Ovary (tissue), 10 donors: Measurements from ENCODE around the gene NPIPA8. TPM values are rescaled to one million over a fixed set of nuclear protein-coding genes. Genes with fewer than 3 reads are reported as not detected.
"Not testable (repeated sequence)": the region's sequence is repeated elsewhere in the genome, so short reads cannot be mapped to it uniquely, and the experiment has no call there.

Experiments used
- DNase-seq, 5 donors: peaks; one replicate each; pipeline ENCODE4 v3.0.0-alpha.2; 2019 to 2020
- H3K27ac ChIP-seq, 2 donors: fragments of 200-600 bp; one replicate each; pipeline versions ENCODE4 v1.5.1 to v1.8.0; 2019 to 2022
- H3K27me3 ChIP-seq: fragments of 200-600 bp; one replicate; pipeline ENCODE4 v1.8.0; 2022
- H3K36me3 ChIP-seq: fragments of 200-600 bp; sonication (generic); one replicate; pipeline ENCODE4 v1.5.1; 2019
- H3K4me1 ChIP-seq: one replicate; pipeline ENCODE4 v1.8.1; 2013; ENCODE audit warnings: mild to moderate bottlenecking, moderate library complexity; ENCODE audit not compliant: insufficient read depth
- H3K4me3 ChIP-seq: fragments of 200-600 bp; sonication (generic); one replicate; pipeline ENCODE4 v1.5.1; 2017
- H3K9me3 ChIP-seq, 2 donors: fragments of 200-600 bp in 1 of 2; sonication (generic) in 1 of 2; one replicate each; pipeline versions ENCODE4 v1.5.1 to v1.8.1; 2013 to 2019; ENCODE audit warnings: mild to moderate bottlenecking in 1 of 2, moderate library complexity in 1 of 2
- WGBS, 3 donors: extraction: QIAGEN DNeasy Blood & Tissue Kit in 1 of 3; methylation state at CpG; one replicate each; pipeline versions ENCODE4 v1.1.5 to v1.1.7; 2013 to 2017; 5-methylcytosine and 5-hydroxymethylcytosine counted together
- intact Hi-C, 4 donors: fragments of 100-400 bp; cut with DNase I; formaldehyde crosslinking; loops; one replicate each; pipeline versions ENCODE4 v1.11.0 to v1.15.1; 2022 to 2023
- long read RNA-seq, 3 donors: library from polyadenylated mRNA in 2 of 3; unstranded in 2 of 3; transcript quantifications; one replicate each; pipeline ENCODE4 v2.0.0 and lab custom pipeline, GENCODE V29; 2021 to 2026
- polyA plus RNA-seq, 2 donors: library from polyadenylated mRNA; stranded (reverse); fragments of 200-250 nt in 1 of 2; fragments of 350-450 nt in 1 of 2; fragmentation: Illumina TruSeq in 1 of 2; extraction: RNeasy Lipid Tissue Mini Kit (QIAGEN cat#74804) in 1 of 2; gene quantifications; one replicate each; pipeline ENCODE4 v1.2.3, GENCODE V29; 2013 to 2014
- total RNA-seq, 7 donors: library from RNA; depleted of rRNA in 2 of 7; stranded (reverse); fragments of >200 nt in 2 of 7; fragmentation: NEBNext Ultra II Directional in 3 of 7; extraction: Animal tissue kit (Norgen Biotek cat#: 25700) in 3 of 7; gene quantifications; one replicate each; pipeline versions ENCODE4 v1.1.0 to v1.2.4, GENCODE V29; 2016 to 2023
- donor health status: DM: no; HTN: no; CAD: no; lungs with moderate emphysema.
- donor health status: DM: no; HTN: no; CAD: no.
- donor health status: Bipolar disorder and iron deficiency.
- donor health status: DM: yes; HTN: yes; CAD: no.
- donor health status: DM: no; HTN: no; CAD: no.
- donor health status: DM: yes; HTN: yes; CAD: no.

The NPIPA8 gene
- total RNA-seq (10 to 100 TPM in 1 of 7 donors, 1 to 10 TPM in 3, under 1 TPM in 2, not detected in 1; 0.25 to 41.5 (median 1.5) TPM), polyA plus RNA-seq (10 to 100 TPM in 1 of 2 donors, 1 to 10 TPM in 1; 2.5 to 13.8 TPM)
- long read RNA-seq, donor 1, partial matches to known transcripts, result 0 of 3 reads
- long read RNA-seq, donor 1, other reads (novel, unspliced or antisense), result 3 of 3 reads
- long read RNA-seq, donor 2, result 0 reads
- long read RNA-seq, donor 3, result 0 reads

DNA sequence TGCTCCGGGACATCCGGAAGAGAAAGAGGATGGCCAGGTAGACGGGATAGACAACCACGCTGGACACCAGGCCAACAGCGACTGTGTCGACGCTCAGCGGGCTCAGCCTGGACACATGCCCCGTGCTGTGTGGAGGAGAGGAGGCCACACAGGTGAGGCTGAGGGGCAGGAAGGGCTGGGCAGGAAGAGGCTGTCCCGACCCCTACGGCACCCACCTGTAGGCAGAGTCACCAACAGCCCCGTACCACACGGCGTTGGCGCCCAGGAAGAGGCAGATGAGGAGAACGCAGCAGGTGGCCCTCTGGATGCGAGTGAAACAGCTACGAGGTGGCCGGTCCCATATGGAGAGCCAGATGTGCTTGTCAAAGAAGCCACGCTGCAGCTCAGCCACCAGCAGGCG, at the start of gene NPIPA8:
TSS of gene NPIPA8 (minus strand) at position 101 of the 400 bp plus-strand sequence. CDS start 4,074 bp downstream, outside the sequence.
- H3K9me3 ChIP-seq, H3K36me3 ChIP-seq, DNase-seq, intact Hi-C loops, H3K4me3 ChIP-seq, H3K27me3 ChIP-seq, H3K4me1 ChIP-seq, H3K27ac ChIP-seq: not testable (repeated sequence)
- WGBS, 3 donors, result no CpG with 5 or more reads among the region's 21 CpGs

- peak in 1 of 5 donors; percentile 19 for DNase-seq
- 96% methylated on average over 14 of the region's 33 CpGs; no CpG with 5 or more reads in 2 of the 3 donors for WGBS, 3 donors
- H3K4me3 ChIP-seq, intact Hi-C loops, H3K27me3 ChIP-seq, H3K4me1 ChIP-seq, H3K9me3 ChIP-seq, H3K36me3 ChIP-seq, H3K27ac ChIP-seq: not testable (repeated sequence)
These were observed 48.7 kb upstream of the NPIPA8 start for GRCh38 chr16:18385285-18385684.

- peak in 1 of 5 donors; percentile 21 for DNase-seq
- intact Hi-C loops, result not testable (repeated sequence)
These were observed 48.3 kb upstream of the NPIPA8 start for GRCh38 chr16:18384869-18385268.

GRCh38 chr16:18384098-18384636, 47.6 kb upstream of the NPIPA8 start:
- H3K27ac ChIP-seq, H3K4me3 ChIP-seq, H3K27me3 ChIP-seq, H3K4me1 ChIP-seq, intact Hi-C loops, DNase-seq, H3K9me3 ChIP-seq, H3K36me3 ChIP-seq: not testable (repeated sequence)
- WGBS, 3 donors, result 84% methylated on average over 14 of the region's 25 CpGs; no CpG with 5 or more reads in 2 of the 3 donors

More at GRCh38 chr16:18384869-18385268, 48.3 kb upstream of the NPIPA8 start:
- not testable (repeated sequence) for H3K9me3 ChIP-seq, H3K4me3 ChIP-seq, H3K27ac ChIP-seq, H3K36me3 ChIP-seq, H3K27me3 ChIP-seq, H3K4me1 ChIP-seq
- WGBS, 3 donors, result 93% methylated on average over 6 of the region's 31 CpGs; no CpG with 5 or more reads in 2 of the 3 donors

GRCh38 chr16:18382696-18383095, 46.2 kb upstream of the NPIPA8 start:
- H3K9me3 ChIP-seq, H3K27ac ChIP-seq, H3K27me3 ChIP-seq, intact Hi-C loops, H3K4me1 ChIP-seq, H3K36me3 ChIP-seq, H3K4me3 ChIP-seq: not testable (repeated sequence)
- WGBS, 3 donors, result 90% methylated on average over 16 of the region's 28 CpGs; no CpG with 5 or more reads in 2 of the 3 donors
- peak in 1 of 5 donors; percentile 31 for DNase-seq

DNA sequence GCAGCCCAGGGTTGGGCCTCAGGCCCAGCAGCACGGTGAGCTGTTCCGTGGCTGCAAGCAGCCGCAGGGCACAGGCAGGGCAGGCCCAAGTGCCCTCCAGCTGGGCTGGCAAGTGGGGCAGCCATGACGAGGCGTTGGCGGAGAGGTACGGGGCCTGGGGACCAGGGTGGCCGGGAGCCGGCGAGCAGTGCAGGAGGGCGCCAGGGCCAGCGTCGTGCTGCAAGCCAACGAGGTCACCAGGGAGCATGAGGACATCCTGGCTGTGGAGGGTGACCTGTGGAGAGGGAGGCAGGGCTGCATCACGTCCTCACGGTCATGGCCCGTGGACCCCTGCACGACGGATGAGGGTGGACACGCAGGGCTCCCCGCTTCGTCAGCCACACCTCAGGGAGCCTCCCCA, 11.2 kb upstream of the NPIPA8 start:
- DNase-seq, result peak in 2 of 5 donors; percentile 6 to 18
- H3K9me3 ChIP-seq, intact Hi-C loops, H3K27me3 ChIP-seq, H3K4me3 ChIP-seq, H3K36me3 ChIP-seq, H3K27ac ChIP-seq, H3K4me1 ChIP-seq: not testable (repeated sequence)
- 84% methylated on average over 7 of the region's 22 CpGs; no CpG with 5 or more reads in 2 of the 3 donors for WGBS, 3 donors

GRCh38 chr16:18346993-18347392, 10.5 kb upstream of the NPIPA8 start:
- H3K27me3 ChIP-seq, intact Hi-C loops, H3K9me3 ChIP-seq, H3K36me3 ChIP-seq, H3K27ac ChIP-seq, H3K4me3 ChIP-seq, H3K4me1 ChIP-seq: not testable (repeated sequence)
- peak in 3 of 5 donors; percentile 2 to 11 (median 6) for DNase-seq
- WGBS, 3 donors, result 93% methylated on average over 4 of the region's 22 CpGs; no CpG with 5 or more reads in 2 of the 3 donors

DNA sequence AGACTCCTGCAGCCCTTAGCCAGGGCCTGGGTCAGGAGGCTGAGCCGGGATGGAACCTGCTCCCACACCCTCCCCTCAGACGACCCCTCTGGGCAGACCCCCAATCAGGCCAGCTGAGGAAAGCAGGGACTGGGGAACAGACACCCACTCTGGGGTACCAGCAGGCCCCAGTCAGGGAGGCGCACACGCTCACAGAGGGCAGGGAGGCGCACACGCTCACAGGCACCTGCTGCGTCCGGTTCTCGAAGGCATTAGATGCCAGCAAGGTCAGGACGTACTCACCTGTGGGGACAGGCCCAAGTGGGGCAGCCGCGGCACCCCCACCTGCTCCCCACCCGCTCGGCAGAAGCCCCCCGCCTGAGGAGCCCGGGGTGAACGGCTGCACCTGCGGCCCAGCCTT, 8.1 kb upstream of the NPIPA8 start:
- intact Hi-C loops, H3K27ac ChIP-seq: not testable (repeated sequence)

GRCh38 chr16:18341986-18342385, 5.5 kb upstream of the NPIPA8 start:
- H3K4me1 ChIP-seq, intact Hi-C loops, H3K9me3 ChIP-seq, H3K36me3 ChIP-seq, H3K27me3 ChIP-seq, H3K4me3 ChIP-seq, H3K27ac ChIP-seq, DNase-seq: not testable (repeated sequence)
- no CpG with 5 or more reads among the region's 1 CpG for WGBS, 3 donors

More for the DNA sequence above, 8.1 kb upstream of the NPIPA8 start:
- not testable (repeated sequence) for H3K9me3 ChIP-seq, H3K27me3 ChIP-seq, H3K36me3 ChIP-seq, DNase-seq, H3K4me1 ChIP-seq, H3K4me3 ChIP-seq
- WGBS, 3 donors, result no CpG with 5 or more reads among the region's 18 CpGs

DNA sequence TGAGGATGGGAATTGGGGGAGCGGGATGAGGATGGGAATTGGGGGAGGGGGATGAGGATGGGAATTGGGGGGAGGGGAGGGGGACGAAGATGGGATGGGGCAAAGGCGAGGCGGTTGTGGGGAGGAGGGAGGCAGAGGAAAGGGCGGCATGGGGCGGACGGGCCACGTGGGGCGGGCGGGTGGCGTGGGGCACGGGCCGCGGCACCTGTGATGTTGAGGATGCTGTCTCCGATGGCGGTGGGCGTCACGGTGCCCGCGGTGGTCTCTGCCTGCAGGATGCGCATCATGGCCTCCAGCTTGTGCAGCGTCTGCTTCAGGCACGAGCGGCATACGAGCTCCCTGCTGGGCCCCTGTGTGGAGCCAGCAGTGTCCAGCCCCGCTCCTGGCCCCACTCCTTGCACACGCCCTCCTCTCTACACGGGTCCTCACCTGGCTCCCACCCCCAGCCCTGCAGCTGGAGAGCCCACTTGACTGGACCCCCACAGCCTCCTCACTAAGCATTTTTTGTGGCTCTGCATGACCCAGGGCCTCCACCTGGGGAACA, 5.0 kb upstream of the NPIPA8 start:
- H3K4me1 ChIP-seq, H3K36me3 ChIP-seq, H3K4me3 ChIP-seq, H3K27me3 ChIP-seq, H3K9me3 ChIP-seq, H3K27ac ChIP-seq, intact Hi-C loops: not testable (repeated sequence)
- 93 to 95% methylated on average over 2 to 4 of the region's 28 CpGs; no CpG with 5 or more reads in 1 of the 3 donors for WGBS, 3 donors
- peak in 1 of 5 donors; percentile 3 for DNase-seq

- H3K4me1 ChIP-seq, H3K36me3 ChIP-seq, H3K27ac ChIP-seq, intact Hi-C loops, H3K27me3 ChIP-seq, H3K9me3 ChIP-seq, H3K4me3 ChIP-seq: not testable (repeated sequence)
- WGBS, 3 donors, result 99% methylated on average over 8 of the region's 24 CpGs; no CpG with 5 or more reads in 2 of the 3 donors
- DNase-seq, result peak in 2 of 5 donors; percentile 4 to 10
These were observed 2.7 kb upstream of the NPIPA8 start for GRCh38 chr16:18339210-18339609.

GRCh38 chr16:18311811-18312210, 24.7 kb downstream of the NPIPA8 start:
- intact Hi-C loops, DNase-seq, H3K27me3 ChIP-seq, H3K9me3 ChIP-seq, H3K4me1 ChIP-seq, H3K27ac ChIP-seq, H3K4me3 ChIP-seq, H3K36me3 ChIP-seq: not testable (repeated sequence)
- no CpG with 5 or more reads among the region's 6 CpGs for WGBS, 3 donors
